Osteoblast (primary cell): ENCODE measurements around the gene REXO4. TPM values are rescaled to one million over a fixed set of nuclear protein-coding genes. Genes with fewer than 3 reads are reported as not detected.

Experiments
- DNase-seq: peaks from one replicate; pipeline ENCODE4 v3.0.0; 2011; ENCODE audit warnings: low spot score, mixed read lengths; ENCODE audit not compliant: insufficient read length; ENCODE audit errors: missing footprints
- H2AFZ ChIP-seq: 2 replicates; pipeline ENCODE4 v1.6.0; 2011; ENCODE audit warnings: mild to moderate bottlenecking, low read length
- H3K27ac ChIP-seq: 2 replicates; pipeline ENCODE4 v1.5.1; 2011; ENCODE audit warnings: mild to moderate bottlenecking, low read depth, low read length, moderate library complexity
- H3K27me3 ChIP-seq: 2 replicates; pipeline ENCODE4 v1.6.0; 2012; ENCODE audit warnings: mild to moderate bottlenecking, control low read depth, inconsistent platforms, low read length, moderate library complexity; ENCODE audit not compliant: insufficient read depth
- H3K36me3 ChIP-seq: 2 replicates; pipeline ENCODE4 v1.5.1; 2011; ENCODE audit warnings: mild to moderate bottlenecking, low read length, control low read depth, moderate library complexity; ENCODE audit not compliant: insufficient read depth
- H3K4me1 ChIP-seq: 2 replicates; pipeline ENCODE4 v1.5.1; 2011; ENCODE audit warnings: mild to moderate bottlenecking, low read length, control low read depth, moderate library complexity; ENCODE audit not compliant: insufficient read depth
- H3K4me2 ChIP-seq: 2 replicates; pipeline ENCODE4 v1.6.0; 2011; ENCODE audit warnings: mild to moderate bottlenecking, low read length; ENCODE audit not compliant: insufficient read depth
- H3K4me3 ChIP-seq: fragments of 200-600 bp; sonication (generic); 3 replicates; pipeline ENCODE4 v1.5.1; 2012; ENCODE audit warnings: mild to moderate bottlenecking, low read length, inconsistent platforms; ENCODE audit not compliant: insufficient read depth
- H3K79me2 ChIP-seq: 2 replicates; pipeline ENCODE4 v1.6.0; 2012; ENCODE audit warnings: mild to moderate bottlenecking, low read length, control low read depth, inconsistent platforms; ENCODE audit not compliant: insufficient read depth
- H3K9me3 ChIP-seq: 2 replicates; pipeline ENCODE4 v1.5.1; 2011; ENCODE audit warnings: low read depth, low read length, control low read depth
- H4K20me1 ChIP-seq: 2 replicates; pipeline ENCODE4 v1.6.0; 2012; ENCODE audit warnings: mild to moderate bottlenecking, low read length, control low read depth; ENCODE audit not compliant: insufficient read depth
- CTCF ChIP-seq: IDR thresholded peaks from 2 replicates; pipeline ENCODE4 v1.5.1; 2011; ENCODE audit warnings: mild to moderate bottlenecking, low read depth, low read length, moderate library complexity; ENCODE audit errors: extremely low read depth
- total RNA-seq: library from RNA; depleted of rRNA; stranded (reverse); fragments of >200 nt; gene quantifications from 2 replicates; pipeline ENCODE4 v1.2.3, GENCODE V29; 2012

REXO4 gene
- total RNA-seq, 1 donor, result 11.9 TPM

GRCh38 chr9:133404454-133405002 lies 13.3 kb downstream of the REXO4 start:
- DNase-seq, result peak; percentile 27

GRCh38 chr9:133403766-133404453 lies 13.9 kb downstream of the REXO4 start:
- H3K9me3 ChIP-seq, result no peaks in the 10 kb centered on the region
- H3K36me3 ChIP-seq, result peaks cover 17% of the 10 kb centered on the region
- no peaks in the 10 kb centered on the region for H3K27me3 ChIP-seq
- no peaks in the 10 kb centered on the region for H3K79me2 ChIP-seq
- peak; percentile 47 for TF ChIP-seq CTCF
- peak; percentile 57 for DNase-seq
- no peak overlapping the region for H2AFZ ChIP-seq
- H3K27ac ChIP-seq, result no peak overlapping the region
- no peak overlapping the region for H3K4me3 ChIP-seq
- H3K4me1 ChIP-seq, result peaks cover 10% of the 10 kb centered on the region
- H3K4me2 ChIP-seq, result no peak overlapping the region
- peaks cover 11% of the 10 kb centered on the region for H4K20me1 ChIP-seq

More at GRCh38 chr9:133404454-133405002, 13.3 kb downstream of the REXO4 start:
- Histone ChIP-seq H3K4me3 (no peak overlapping the region), H3K9me3 (no peaks in the 10 kb centered on the region), H3K4me1 (peaks cover 10% of the 10 kb centered on the region), H2AFZ (no peak overlapping the region), H3K27ac (no peak overlapping the region), H3K27me3 (no peaks in the 10 kb centered on the region), H3K79me2 (no peaks in the 10 kb centered on the region), H3K4me2 (no peak overlapping the region), H3K36me3 (peaks cover 17% of the 10 kb centered on the region), H4K20me1 (peaks cover 11% of the 10 kb centered on the region)
- TF ChIP-seq CTCF, result no peak

- Histone ChIP-seq H2AFZ (no peak overlapping the region), H3K27ac (no peak overlapping the region), H3K79me2 (no peaks in the 10 kb centered on the region), H3K4me3 (no peak overlapping the region), H3K4me2 (no peak overlapping the region), H3K9me3 (no peaks in the 10 kb centered on the region), H3K4me1 (peaks cover 10% of the 10 kb centered on the region), H3K27me3 (peaks cover 6% of the 10 kb centered on the region), H3K36me3 (peaks cover 8% of the 10 kb centered on the region), H4K20me1 (peaks cover 11% of the 10 kb centered on the region)
- peak; percentile 18 for DNase-seq
- TF ChIP-seq CTCF, result no peak
These were observed 15.1 kb downstream of the REXO4 start for GRCh38 chr9:133402689-133403088.

GRCh38 chr9:133401588-133401987 lies 16.2 kb downstream of the REXO4 start:
- DNase-seq, result peak; percentile 61
- TF ChIP-seq CTCF, result no peak

More at GRCh38 chr9:133401588-133401987, 16.2 kb downstream of the REXO4 start:
- Histone ChIP-seq H3K9me3 (no peaks in the 10 kb centered on the region), H3K4me1 (peaks cover 10% of the 10 kb centered on the region), H2AFZ (no peak overlapping the region), H3K4me2 (no peak overlapping the region), H3K27me3 (peaks cover 9% of the 10 kb centered on the region), H3K36me3 (peaks cover 5% of the 10 kb centered on the region), H4K20me1 (peaks cover 9% of the 10 kb centered on the region), H3K27ac (no peak overlapping the region), H3K79me2 (no peaks in the 10 kb centered on the region), H3K4me3 (no peak overlapping the region)
